A673 (cell line): ENCODE results near the gene SLC12A2. TPM values are rescaled to one million over a fixed set of nuclear protein-coding genes. Genes with fewer than 3 reads are reported as not detected.

Experiments
- BruUV-seq: library from RNA; stranded (reverse); fragments of 400-500 nt; replicated peaks from 2 replicates; lab custom pipeline; 2021; lab: Mats Ljungman, UMichigan
- CTCF ChIA-PET: fragments of 300-600 bp; sonication (Branson Sonifier 250); formaldehyde crosslinking; loops from one replicate; lab custom pipeline; 2022; ENCODE audit warnings: antibody characterized with exemption; lab: Charles Lee
- POLR2A ChIA-PET: fragments of 300-600 bp; sonication (Branson Sonifier 250); formaldehyde crosslinking; loops from one replicate; lab custom pipeline; 2022; ENCODE audit warnings: antibody characterized with exemption; ENCODE audit not compliant: low non-redundant PET; lab: Charles Lee
- DNase-seq: peaks from one replicate; pipeline ENCODE4 v3.0.0-alpha.2; 2015; ENCODE audit warnings: low spot score
- H3K27ac ChIP-seq: fragments of 200-600 bp; sonication (generic); 2 replicates; pipeline ENCODE4 v1.5.1; 2016; ENCODE audit warnings: mixed run types, low read depth, mild to moderate bottlenecking, mixed read lengths, antibody characterized with exemption, low read length; ENCODE audit not compliant: poor library complexity, severe bottlenecking
- H3K27me3 ChIP-seq: fragments of 200-600 bp; sonication (generic); replicated peaks from 2 replicates; pipeline ENCODE4 v1.6.1; 2017; ENCODE audit warnings: mixed run types, low read depth, mild to moderate bottlenecking, mixed read lengths, antibody characterized with exemption, low read length; ENCODE audit not compliant: insufficient read depth, poor library complexity
- H3K36me3 ChIP-seq: fragments of 200-600 bp; sonication (generic); 2 replicates; pipeline ENCODE4 v1.6.1; 2016; ENCODE audit warnings: mixed run types, mild to moderate bottlenecking, mixed read lengths, antibody characterized with exemption, low read length; ENCODE audit not compliant: insufficient read depth, poor library complexity, severe bottlenecking
- H3K4me1 ChIP-seq: fragments of 200-600 bp; sonication (generic); 2 replicates; pipeline ENCODE4 v1.6.1; 2017; ENCODE audit warnings: mixed run types, mild to moderate bottlenecking, mixed read lengths, antibody characterized with exemption, low read length; ENCODE audit not compliant: insufficient read depth, poor library complexity, severe bottlenecking
- H3K4me3 ChIP-seq: fragments of 200-600 bp; sonication (generic); 2 replicates; pipeline ENCODE4 v1.5.1; 2016; ENCODE audit warnings: low read depth, mixed run types, mild to moderate bottlenecking, mixed read lengths, low read length; ENCODE audit not compliant: poor library complexity, severe bottlenecking
- H3K9me3 ChIP-seq: fragments of 200-600 bp; sonication (generic); 2 replicates; pipeline ENCODE4 v1.6.1; 2016; ENCODE audit warnings: mixed run types, low read depth, mild to moderate bottlenecking, mixed read lengths, antibody characterized with exemption, low read length; ENCODE audit not compliant: poor library complexity, severe bottlenecking
- EZH2 ChIP-seq: fragments of 200-600 bp; sonication (generic); IDR thresholded peaks from 2 replicates; pipeline ENCODE4 v1.6.1; 2017; ENCODE audit warnings: borderline replicate concordance, low read depth, mild to moderate bottlenecking, mixed read lengths, antibody characterized with exemption, low read length; ENCODE audit not compliant: poor library complexity, severe bottlenecking
- intact Hi-C: fragments of 100-400 bp; cut with micrococcal nuclease; formaldehyde crosslinking; loops from one replicate; pipeline ENCODE4 v1.10.0; 2022; ENCODE audit not compliant: unreplicated experiment
- total RNA-seq: library from RNA; stranded (reverse); gene quantifications from 2 replicates; pipeline ENCODE4 v1.2.3, GENCODE V29; 2021
- TF ChIP-seq, protein P1 (sequence below): fragments of 300-800, 200-600 bp; sonication (generic); conservative IDR thresholded peaks from 2 replicates; pipeline ENCODE4 v1.5.1; 2017; ENCODE audit warnings: low read depth, mild to moderate bottlenecking, antibody characterized with exemption, low read length, moderate library complexity, mixed read lengths

Gene SLC12A2
- total RNA-seq, 1 experiment from 2014 or later = 10.4 TPM

DNA sequence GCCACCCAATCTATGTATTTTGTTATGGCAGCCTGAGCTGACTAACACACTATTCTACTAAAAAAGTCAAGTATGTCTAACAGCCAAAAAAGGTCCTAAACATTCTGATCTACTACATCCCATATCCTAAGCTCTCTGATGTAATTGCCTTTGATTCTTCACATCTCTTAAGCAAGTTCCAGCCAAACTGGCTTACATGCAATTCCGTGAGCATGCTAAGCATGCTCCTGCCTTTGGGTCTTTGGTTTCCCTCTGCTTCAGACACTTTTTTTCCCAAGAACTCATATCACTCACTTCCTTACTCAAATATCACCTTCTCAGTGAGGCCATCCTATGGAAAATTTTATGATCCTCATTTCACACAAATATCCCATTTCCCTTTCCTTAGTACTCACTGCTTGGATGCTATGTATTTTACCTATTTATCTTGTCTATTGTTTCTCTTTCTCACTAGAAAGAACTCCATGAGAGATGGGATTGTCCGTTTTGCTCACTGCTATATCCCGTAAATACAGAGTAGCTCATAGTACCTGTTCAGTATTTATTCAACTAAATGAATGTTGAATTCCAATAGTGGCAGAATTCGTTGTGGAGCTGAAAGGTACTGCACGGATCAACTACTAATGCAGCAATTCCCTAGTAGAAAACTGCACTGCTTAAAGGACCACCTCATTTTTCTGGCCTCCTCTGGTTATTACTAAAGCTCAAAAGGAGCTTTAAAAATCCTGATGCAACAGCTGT, 2.3 kb upstream of the SLC12A2 start:
- Histone ChIP-seq H3K27me3 (peaks cover 25% of the 10 kb centered on the region), H3K27ac (no peak overlapping the region), H3K4me3 (peak overlapping the region; percentile 76), H3K9me3 (no peaks in the 10 kb centered on the region), H3K4me1 (no peaks in the 10 kb centered on the region), H3K36me3 (no peaks in the 10 kb centered on the region)
- no TSS peak for BruUV-seq
- intact Hi-C loops = no loop called here
- TF ChIP-seq, protein P1, sequence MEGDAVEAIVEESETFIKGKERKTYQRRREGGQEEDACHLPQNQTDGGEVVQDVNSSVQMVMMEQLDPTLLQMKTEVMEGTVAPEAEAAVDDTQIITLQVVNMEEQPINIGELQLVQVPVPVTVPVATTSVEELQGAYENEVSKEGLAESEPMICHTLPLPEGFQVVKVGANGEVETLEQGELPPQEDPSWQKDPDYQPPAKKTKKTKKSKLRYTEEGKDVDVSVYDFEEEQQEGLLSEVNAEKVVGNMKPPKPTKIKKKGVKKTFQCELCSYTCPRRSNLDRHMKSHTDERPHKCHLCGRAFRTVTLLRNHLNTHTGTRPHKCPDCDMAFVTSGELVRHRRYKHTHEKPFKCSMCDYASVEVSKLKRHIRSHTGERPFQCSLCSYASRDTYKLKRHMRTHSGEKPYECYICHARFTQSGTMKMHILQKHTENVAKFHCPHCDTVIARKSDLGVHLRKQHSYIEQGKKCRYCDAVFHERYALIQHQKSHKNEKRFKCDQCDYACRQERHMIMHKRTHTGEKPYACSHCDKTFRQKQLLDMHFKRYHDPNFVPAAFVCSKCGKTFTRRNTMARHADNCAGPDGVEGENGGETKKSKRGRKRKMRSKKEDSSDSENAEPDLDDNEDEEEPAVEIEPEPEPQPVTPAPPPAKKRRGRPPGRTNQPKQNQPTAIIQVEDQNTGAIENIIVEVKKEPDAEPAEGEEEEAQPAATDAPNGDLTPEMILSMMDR = 0 out of 2 replicates have a peak, but pooled peaks have one; percentile 11
- TF ChIP-seq EZH2 = no peak
- ChIA-PET CTCF (interaction anchor here (1.2 kb wide), 1 partner anchor 203 kb away, joined by 6 read pairs; no protein-coding TSS in a partner anchor), POLR2A (interaction anchor here (0.6 kb wide), 1 partner anchor 88 kb away, joined by 9 read pairs; no protein-coding TSS in a partner anchor)
- no peak for DNase-seq

DNA sequence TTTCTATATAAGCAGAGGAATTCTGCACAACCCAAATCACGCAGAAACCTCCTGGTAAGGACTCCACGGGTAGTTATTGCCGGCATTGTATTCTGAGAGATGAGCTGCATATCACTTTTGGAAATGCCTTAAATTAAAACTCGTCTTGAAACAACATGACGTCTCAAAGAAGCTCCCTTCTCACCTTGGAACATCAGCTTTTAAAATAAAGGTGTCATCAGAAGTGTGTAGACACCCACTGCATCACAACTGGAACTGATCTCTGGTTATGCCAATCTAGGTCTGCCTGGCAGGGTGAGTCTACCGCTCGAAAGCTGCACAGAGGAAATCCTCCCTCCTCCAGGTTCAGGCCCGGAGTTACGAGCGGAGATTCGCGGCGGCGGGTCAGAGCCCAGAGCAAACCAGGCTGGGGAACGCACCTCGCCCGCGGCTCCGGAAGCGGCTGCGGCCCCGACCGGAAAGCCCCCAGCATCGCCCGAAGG, 974 bp upstream of the SLC12A2 start:
- Histone ChIP-seq H3K27me3 (peaks cover 31% of the 10 kb centered on the region), H3K4me3 (peak overlapping the region; percentile 76), H3K36me3 (no peaks in the 10 kb centered on the region), H3K9me3 (no peaks in the 10 kb centered on the region), H3K27ac (peak overlapping the region; percentile 75), H3K4me1 (no peaks in the 10 kb centered on the region)
- CTCF ChIA-PET = no interaction called here
- no TSS peak for BruUV-seq
- TF ChIP-seq EZH2 = no peak
- TF ChIP-seq, protein P1 = no peak
- DNase-seq = no peak
- intact Hi-C loops = loop anchor here (1.0 kb wide), 1 partner anchor 518 kb away; no protein-coding TSS in a partner anchor
- POLR2A ChIA-PET = interaction anchor here (0.6 kb wide), 1 partner anchor 235 kb away, joined by 4 read pairs; no protein-coding TSS in a partner anchor

DNA sequence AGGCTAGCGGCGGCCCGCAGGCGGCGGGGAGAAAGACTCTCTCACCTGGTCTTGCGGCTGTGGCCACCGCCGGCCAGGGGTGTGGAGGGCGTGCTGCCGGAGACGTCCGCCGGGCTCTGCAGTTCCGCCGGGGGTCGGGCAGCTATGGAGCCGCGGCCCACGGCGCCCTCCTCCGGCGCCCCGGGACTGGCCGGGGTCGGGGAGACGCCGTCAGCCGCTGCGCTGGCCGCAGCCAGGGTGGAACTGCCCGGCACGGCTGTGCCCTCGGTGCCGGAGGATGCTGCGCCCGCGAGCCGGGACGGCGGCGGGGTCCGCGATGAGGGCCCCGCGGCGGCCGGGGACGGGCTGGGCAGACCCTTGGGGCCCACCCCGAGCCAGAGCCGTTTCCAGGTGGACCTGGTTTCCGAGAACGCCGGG, 253 bp downstream of the SLC12A2 start:
- no peaks in the 10 kb centered on the region for H3K9me3 ChIP-seq
- peak overlapping the region; percentile 7 for H3K27ac ChIP-seq
- no peak for DNase-seq
- H3K4me3 ChIP-seq = peak overlapping the region; percentile 76
- intact Hi-C loops = loop anchor here (1.0 kb wide), 1 partner anchor 520 kb away; no protein-coding TSS in a partner anchor
- POLR2A ChIA-PET = no interaction called here
- no TSS peak for BruUV-seq
- no peaks in the 10 kb centered on the region for H3K4me1 ChIP-seq
- CTCF ChIA-PET = no interaction called here
- H3K27me3 ChIP-seq = peaks cover 31% of the 10 kb centered on the region
- no peaks in the 10 kb centered on the region for H3K36me3 ChIP-seq
- TF ChIP-seq EZH2 = no peak
- TF ChIP-seq, protein P1 = no peak
